Neural cell (in vitro differentiated cells): Measurements from ENCODE around the gene SERPINA3. TPM values are rescaled to one million over a fixed set of nuclear protein-coding genes. Genes with fewer than 3 reads are reported as not detected.

Source experiments
- H2AFZ ChIP-seq: fragments of 200-600, 300-800 bp; sonication (generic), shearing (Covaris generic); 2 replicates; pipeline ENCODE4 v1.6.0; 2014; ENCODE audit warnings: low read depth, mild to moderate bottlenecking, antibody characterized with exemption, low read length, moderate library complexity
- H3F3A ChIP-seq: fragments of 200-600 bp; shearing (Covaris generic); 2 replicates; pipeline ENCODE4 v1.6.1; 2016; ENCODE audit warnings: mild to moderate bottlenecking, moderate library complexity, mixed read lengths, antibody characterized with exemption, low read length; ENCODE audit not compliant: insufficient read depth, poor library complexity, severe bottlenecking
- H3K27ac ChIP-seq: fragments of 200-600, 300-800 bp; sonication (generic), shearing (Covaris generic); 2 replicates; pipeline ENCODE4 v1.5.1; 2014; ENCODE audit warnings: mild to moderate bottlenecking, low read length, moderate library complexity
- H3K27me3 ChIP-seq: fragments of 300-800, 200-600 bp; sonication (generic), shearing (Covaris generic); 2 replicates; pipeline ENCODE4 v1.6.0; 2014; ENCODE audit warnings: mild to moderate bottlenecking, low read depth, low read length, moderate library complexity; ENCODE audit not compliant: insufficient read depth
- H3K36me3 ChIP-seq: fragments of 300-800, 200-600 bp; sonication (generic), shearing (Covaris generic); 2 replicates; pipeline ENCODE4 v1.5.1; 2014; ENCODE audit warnings: mild to moderate bottlenecking, antibody characterized with exemption, low read length, moderate library complexity; ENCODE audit not compliant: insufficient read depth
- H3K4me2 ChIP-seq: fragments of 300-800, 200-600 bp; sonication (generic), shearing (Covaris generic); 2 replicates; pipeline ENCODE4 v1.6.0; 2014; ENCODE audit warnings: mild to moderate bottlenecking, low read length
- H3K4me3 ChIP-seq: fragments of 300-800, 200-600 bp; sonication (generic), shearing (Covaris generic); 2 replicates; pipeline ENCODE4 v1.5.1; 2014; ENCODE audit warnings: mild to moderate bottlenecking, low read length, moderate library complexity
- H3K79me2 ChIP-seq: fragments of 200-600 bp; shearing (Covaris generic); replicated peaks from 2 replicates; pipeline ENCODE4 v1.6.0; 2014; ENCODE audit warnings: mild to moderate bottlenecking, low read length, moderate library complexity; ENCODE audit not compliant: insufficient read depth
- H3K9ac ChIP-seq: fragments of 300-800, 200-600 bp; sonication (generic), shearing (Covaris generic); 2 replicates; pipeline ENCODE4 v1.6.1; 2016; ENCODE audit warnings: mild to moderate bottlenecking, low read length, mixed read lengths
- H3K9me2 ChIP-seq: fragments of 200-600 bp; shearing (Covaris generic); 2 replicates; pipeline ENCODE4 v1.6.1; 2016; ENCODE audit warnings: mild to moderate bottlenecking, low read length, mixed read lengths; ENCODE audit not compliant: insufficient read depth
- H3K9me3 ChIP-seq: fragments of 200-600, 300-800 bp; sonication (generic), shearing (Covaris generic); 2 replicates; pipeline ENCODE4 v1.6.1; 2016; ENCODE audit warnings: mild to moderate bottlenecking, mixed run types, low read length, moderate library complexity, mixed read lengths
- H4K20me1 ChIP-seq: fragments of 200-600 bp; shearing (Covaris generic); 2 replicates; pipeline ENCODE4 v1.6.1; 2016; ENCODE audit warnings: mild to moderate bottlenecking, mixed run types; ENCODE audit not compliant: insufficient read depth
- CTCF ChIP-seq: fragments of 450-650 bp; IDR thresholded peaks from 2 replicates; pipeline ENCODE4 v1.5.1; 2014; ENCODE audit warnings: antibody characterized with exemption, mild to moderate bottlenecking, moderate library complexity; ENCODE audit not compliant: poor library complexity, severe bottlenecking
- EP300 ChIP-seq: fragments of 450-650 bp; conservative IDR thresholded peaks from 2 replicates; pipeline ENCODE4 v1.6.1; 2014; ENCODE audit warnings: antibody characterized with exemption, mild to moderate bottlenecking, moderate library complexity; ENCODE audit not compliant: poor library complexity, severe bottlenecking
- EZH2 ChIP-seq: fragments of 200-600, 300-800 bp; shearing (Covaris generic), sonication (generic); IDR thresholded peaks from 2 replicates; pipeline ENCODE4 v1.6.1; 2014; ENCODE audit warnings: antibody characterized with exemption, low read length, borderline replicate concordance, mild to moderate bottlenecking; ENCODE audit not compliant: insufficient read depth, poor library complexity, severe bottlenecking
- MXI1 ChIP-seq: fragments of 450-650 bp; conservative IDR thresholded peaks from 2 replicates; pipeline ENCODE4 v1.6.1; 2014; ENCODE audit warnings: antibody characterized with exemption, mild to moderate bottlenecking; ENCODE audit not compliant: poor library complexity, severe bottlenecking
- POLR2AphosphoS5 ChIP-seq: IDR thresholded peaks from 2 replicates; pipeline ENCODE4 v1.6.1; 2012
- RAD21 ChIP-seq: fragments of 450-650 bp; conservative IDR thresholded peaks from 2 replicates; pipeline ENCODE4 v1.6.1; 2014; ENCODE audit warnings: antibody characterized with exemption, mild to moderate bottlenecking, moderate library complexity
- REST ChIP-seq: IDR thresholded peaks from 2 replicates; pipeline ENCODE4 v1.6.1; 2012; ENCODE audit warnings: borderline replicate concordance
- SMC3 ChIP-seq: fragments of 450-650 bp; conservative IDR thresholded peaks from 2 replicates; pipeline ENCODE4 v1.6.1; 2014; ENCODE audit warnings: antibody characterized with exemption, mild to moderate bottlenecking, moderate library complexity; ENCODE audit not compliant: poor library complexity
- TAF1 ChIP-seq: IDR thresholded peaks from 2 replicates; pipeline ENCODE4 v1.6.1; 2012; ENCODE audit warnings: low read depth
- polyA plus RNA-seq: library from polyadenylated mRNA; depleted of rRNA; stranded (reverse); fragments of >200 nt; gene quantifications from 2 replicates; pipeline ENCODE4 v1.2.3, GENCODE V29; 2014

Gene SERPINA3
- polyA plus RNA-seq, 1 donor from 2014 or later = not detected

- H3K9ac ChIP-seq = no peak overlapping the region
Measured at GRCh38 chr14:94598816-94599655, 13.2 kb upstream of the SERPINA3 start.

GRCh38 chr14:94599656-94600004 lies 12.6 kb upstream of the SERPINA3 start:
- no peak overlapping the region for H3K27ac ChIP-seq
- H3K4me3 ChIP-seq = no peak overlapping the region
- no peak overlapping the region for H2AFZ ChIP-seq
- no peak overlapping the region for H3K9ac ChIP-seq
- H3F3A ChIP-seq = no peaks in the 10 kb centered on the region
- no peaks in the 10 kb centered on the region for H3K9me2 ChIP-seq
- TF ChIP-seq POLR2AphosphoS5 (no peak), EP300 (no peak), REST (no peak)
- no peak overlapping the region for H3K4me2 ChIP-seq
- H3K79me2 ChIP-seq = no peaks in the 10 kb centered on the region
- no peaks in the 10 kb centered on the region for H3K27me3 ChIP-seq
- H3K36me3 ChIP-seq = no peaks in the 10 kb centered on the region
- no peaks in the 10 kb centered on the region for H4K20me1 ChIP-seq
- H3K9me3 ChIP-seq = no peaks in the 10 kb centered on the region

More at GRCh38 chr14:94598816-94599655, 13.2 kb upstream of the SERPINA3 start:
- Histone ChIP-seq H2AFZ (no peak overlapping the region), H3F3A (no peaks in the 10 kb centered on the region), H3K27me3 (no peaks in the 10 kb centered on the region), H3K27ac (no peak overlapping the region), H3K36me3 (no peaks in the 10 kb centered on the region), H3K9me3 (no peaks in the 10 kb centered on the region), H4K20me1 (no peaks in the 10 kb centered on the region), H3K4me3 (no peak overlapping the region), H3K9me2 (no peaks in the 10 kb centered on the region), H3K79me2 (no peaks in the 10 kb centered on the region), H3K4me2 (no peak overlapping the region)
- TF ChIP-seq CTCF (no peak), REST (no peak), EP300 (no peak), MXI1 (no peak), TAF1 (no peak), EZH2 (no peak), RAD21 (no peak), POLR2AphosphoS5 (no peak), SMC3 (no peak)
